Astrocyte (in vitro differentiated cells and primary cell): Measurements from ENCODE around the gene FCGR3A.
"Not testable (repeated sequence)": the region's sequence is repeated elsewhere in the genome, so short reads cannot be mapped to it uniquely, and the experiment has no call there.

Experiments
- CTCF ChIP-seq: IDR thresholded peaks from 2 replicates; pipeline ENCODE4 v1.5.1; 2011; ENCODE audit warnings: low read depth, mild to moderate bottlenecking, inconsistent platforms, low read length, moderate library complexity; ENCODE audit not compliant: insufficient read depth
- EZH2 ChIP-seq: IDR thresholded peaks from 2 replicates; pipeline ENCODE4 v1.6.1; 2012; ENCODE audit warnings: mild to moderate bottlenecking, low read length, inconsistent platforms; ENCODE audit not compliant: insufficient read depth

GRCh38 chr1:161597077-161597476 is 47.5 kb upstream of the FCGR3A start:
- TF ChIP-seq CTCF, EZH2: not testable (repeated sequence)
